Stimulated activated CD8-positive, alpha-beta memory T cell treated with anti-CD3 and anti-CD28 coated beads, Interleukin-12 subunit alpha, Interleukin-12 subunit beta, amount 100 ng/mL, for 24 hours (primary cell): ENCODE data around the gene NPHP4.

Experiments used
- DNase-seq: peaks from one replicate; pipeline ENCODE4 v3.0.0-alpha.2; 2020; ENCODE audit errors: extremely low read depth

The NPHP4 gene

GRCh38 chr1:5831600-5832335, 160.5 kb downstream of the NPHP4 start:
- DNase-seq: no peak

GRCh38 chr1:5830771-5831599, 161.2 kb downstream of the NPHP4 start:
- no peak for DNase-seq

- no peak for DNase-seq
These were observed 162.8 kb downstream of the NPHP4 start for GRCh38 chr1:5829414-5829813.

- no peak for DNase-seq
These were observed 163.8 kb downstream of the NPHP4 start for GRCh38 chr1:5828308-5828935.

- DNase-seq: no peak
These were observed 164.7 kb downstream of the NPHP4 start for GRCh38 chr1:5827516-5827915.

GRCh38 chr1:5826601-5827000, 165.6 kb downstream of the NPHP4 start:
- no peak for DNase-seq

GRCh38 chr1:5822726-5823125, 169.5 kb downstream of the NPHP4 start:
- DNase-seq: no peak

- no peak for DNase-seq
These were observed 170.0 kb downstream of the NPHP4 start for GRCh38 chr1:5822266-5822665.

- no peak for DNase-seq
These were observed 170.6 kb downstream of the NPHP4 start for GRCh38 chr1:5821540-5822176.

GRCh38 chr1:5820026-5820421, 172.2 kb downstream of the NPHP4 start:
- DNase-seq: no peak

- no peak for DNase-seq
These were observed 172.7 kb downstream of the NPHP4 start for GRCh38 chr1:5819391-5820025.

- no peak for DNase-seq
These were observed 173.5 kb downstream of the NPHP4 start for GRCh38 chr1:5818755-5819154.

GRCh38 chr1:5815716-5816115, 176.5 kb downstream of the NPHP4 start:
- DNase-seq: no peak

- DNase-seq: no peak
These were observed 177.0 kb downstream of the NPHP4 start for GRCh38 chr1:5815211-5815610.

- DNase-seq: no peak
These were observed 178.1 kb downstream of the NPHP4 start for GRCh38 chr1:5814046-5814619.

- no peak for DNase-seq
These were observed 178.7 kb downstream of the NPHP4 start for GRCh38 chr1:5813480-5813879.
